DND-41 (cell line): Measurements from ENCODE around the gene ANKRD13D.

ENCODE experiments used
- EZH2 ChIP-seq: IDR thresholded peaks from 3 replicates; pipeline ENCODE4 v1.6.1; 2012; ENCODE audit warnings: borderline replicate concordance, low read depth, mild to moderate bottlenecking, moderate library complexity, low read length, inconsistent platforms; ENCODE audit not compliant: severe bottlenecking
- TF ChIP-seq, protein P1 (sequence below): IDR thresholded peaks from 2 replicates; pipeline ENCODE4 v1.5.1; 2012; ENCODE audit warnings: borderline replicate concordance, low read length, moderate library complexity, mild to moderate bottlenecking; ENCODE audit not compliant: poor library complexity, severe bottlenecking; ENCODE audit errors: extremely low read depth

DNA sequence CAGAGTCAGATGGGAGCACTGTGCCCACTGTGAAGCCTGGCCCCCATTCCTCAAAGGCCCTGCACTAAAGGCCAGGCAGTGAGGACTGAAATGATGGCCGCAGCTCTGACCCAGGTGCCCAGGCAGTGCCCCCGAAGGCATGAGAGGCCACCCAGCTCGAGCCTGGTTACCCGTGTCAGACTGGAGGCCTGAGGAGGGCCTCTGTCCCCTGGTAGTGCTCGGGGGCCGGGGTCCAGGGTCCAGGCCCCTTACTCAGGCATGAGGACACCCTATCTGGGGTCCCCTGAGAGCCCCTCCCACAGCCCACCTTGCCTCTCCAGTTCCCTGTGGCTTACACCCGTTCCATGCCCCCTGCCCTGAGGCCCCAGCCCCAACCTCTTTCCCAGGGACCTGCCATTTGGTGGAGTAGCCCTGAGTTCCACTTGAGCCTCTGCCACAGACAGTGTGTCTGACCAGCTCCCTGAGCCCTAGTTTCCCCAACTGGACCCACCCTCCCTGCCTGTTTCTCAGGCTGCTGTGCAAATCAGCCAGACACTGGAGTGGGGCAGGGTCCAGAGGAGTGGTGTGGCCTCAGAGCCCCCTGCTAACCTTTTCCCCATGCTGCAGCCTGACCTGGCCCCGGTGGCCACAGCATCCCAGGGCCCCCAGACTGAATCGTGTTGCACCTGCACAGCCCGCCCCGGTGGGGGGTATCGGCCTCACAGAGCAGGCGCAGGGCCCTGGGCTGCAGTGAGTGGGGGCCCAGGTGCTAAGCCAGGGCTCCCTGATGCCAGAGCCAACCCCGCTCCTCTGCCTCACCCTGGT lies 10.8 kb upstream of the ANKRD13D start:
- TF ChIP-seq, protein P1, sequence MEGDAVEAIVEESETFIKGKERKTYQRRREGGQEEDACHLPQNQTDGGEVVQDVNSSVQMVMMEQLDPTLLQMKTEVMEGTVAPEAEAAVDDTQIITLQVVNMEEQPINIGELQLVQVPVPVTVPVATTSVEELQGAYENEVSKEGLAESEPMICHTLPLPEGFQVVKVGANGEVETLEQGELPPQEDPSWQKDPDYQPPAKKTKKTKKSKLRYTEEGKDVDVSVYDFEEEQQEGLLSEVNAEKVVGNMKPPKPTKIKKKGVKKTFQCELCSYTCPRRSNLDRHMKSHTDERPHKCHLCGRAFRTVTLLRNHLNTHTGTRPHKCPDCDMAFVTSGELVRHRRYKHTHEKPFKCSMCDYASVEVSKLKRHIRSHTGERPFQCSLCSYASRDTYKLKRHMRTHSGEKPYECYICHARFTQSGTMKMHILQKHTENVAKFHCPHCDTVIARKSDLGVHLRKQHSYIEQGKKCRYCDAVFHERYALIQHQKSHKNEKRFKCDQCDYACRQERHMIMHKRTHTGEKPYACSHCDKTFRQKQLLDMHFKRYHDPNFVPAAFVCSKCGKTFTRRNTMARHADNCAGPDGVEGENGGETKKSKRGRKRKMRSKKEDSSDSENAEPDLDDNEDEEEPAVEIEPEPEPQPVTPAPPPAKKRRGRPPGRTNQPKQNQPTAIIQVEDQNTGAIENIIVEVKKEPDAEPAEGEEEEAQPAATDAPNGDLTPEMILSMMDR, result no peak
- no peak for TF ChIP-seq EZH2
